ENCODE results near the gene GCNT2.
"Not testable (repeated sequence)": the region's sequence is repeated elsewhere in the genome, so short reads cannot be mapped to it uniquely, and the experiment has no call there.

GCNT2 gene

GRCh38 chr6:10615675-10616074 lies 94.5 kb downstream of the GCNT2 start:
- H3K4me3 ChIP-seq (ENCODE audit: low read depth, low read length, poor library complexity, severe bottlenecking) = no peak overlapping the region
- no peak overlapping the region for H3K4me2 ChIP-seq (ENCODE audit: low read length)
- no peak overlapping the region for H3K27ac ChIP-seq (ENCODE audit: low read depth, low read length, poor library complexity, severe bottlenecking)
- H3K27me3 ChIP-seq (ENCODE audit: insufficient read depth, low read length) = no peaks in the 10 kb centered on the region
- no peaks in the 10 kb centered on the region for H4K20me1 ChIP-seq (ENCODE audit: insufficient read depth, low read length)
- no peak overlapping the region for H3K9ac ChIP-seq (ENCODE audit: low read length)
- H2AFZ ChIP-seq (ENCODE audit: low read length) = no peak overlapping the region
- H3F3A ChIP-seq (ENCODE audit: insufficient read depth, low read length) = no peaks in the 10 kb centered on the region
- H3K9me3 ChIP-seq (ENCODE audit: low read length) = no peaks in the 10 kb centered on the region
- H3K36me3 ChIP-seq (ENCODE audit: insufficient read depth, low read length) = peaks cover 10% of the 10 kb centered on the region
- no peaks in the 10 kb centered on the region for H3K9me2 ChIP-seq (ENCODE audit: low read depth, low read length)
- no peaks in the 10 kb centered on the region for H3K79me2 ChIP-seq (ENCODE audit: insufficient read depth, low read length)
- H3K4me1 ChIP-seq (ENCODE audit: insufficient read depth, low read length, severe bottlenecking) = no peaks in the 10 kb centered on the region
- TF ChIP-seq, protein P1, sequence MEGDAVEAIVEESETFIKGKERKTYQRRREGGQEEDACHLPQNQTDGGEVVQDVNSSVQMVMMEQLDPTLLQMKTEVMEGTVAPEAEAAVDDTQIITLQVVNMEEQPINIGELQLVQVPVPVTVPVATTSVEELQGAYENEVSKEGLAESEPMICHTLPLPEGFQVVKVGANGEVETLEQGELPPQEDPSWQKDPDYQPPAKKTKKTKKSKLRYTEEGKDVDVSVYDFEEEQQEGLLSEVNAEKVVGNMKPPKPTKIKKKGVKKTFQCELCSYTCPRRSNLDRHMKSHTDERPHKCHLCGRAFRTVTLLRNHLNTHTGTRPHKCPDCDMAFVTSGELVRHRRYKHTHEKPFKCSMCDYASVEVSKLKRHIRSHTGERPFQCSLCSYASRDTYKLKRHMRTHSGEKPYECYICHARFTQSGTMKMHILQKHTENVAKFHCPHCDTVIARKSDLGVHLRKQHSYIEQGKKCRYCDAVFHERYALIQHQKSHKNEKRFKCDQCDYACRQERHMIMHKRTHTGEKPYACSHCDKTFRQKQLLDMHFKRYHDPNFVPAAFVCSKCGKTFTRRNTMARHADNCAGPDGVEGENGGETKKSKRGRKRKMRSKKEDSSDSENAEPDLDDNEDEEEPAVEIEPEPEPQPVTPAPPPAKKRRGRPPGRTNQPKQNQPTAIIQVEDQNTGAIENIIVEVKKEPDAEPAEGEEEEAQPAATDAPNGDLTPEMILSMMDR (IDR thresholded peaks at IDR 0.05; ENCODE audit: low read length) = no peak
- no peak for TF ChIP-seq EZH2 (IDR thresholded peaks at IDR 0.05; ENCODE audit: borderline replicate concordance, low read length)

DNA sequence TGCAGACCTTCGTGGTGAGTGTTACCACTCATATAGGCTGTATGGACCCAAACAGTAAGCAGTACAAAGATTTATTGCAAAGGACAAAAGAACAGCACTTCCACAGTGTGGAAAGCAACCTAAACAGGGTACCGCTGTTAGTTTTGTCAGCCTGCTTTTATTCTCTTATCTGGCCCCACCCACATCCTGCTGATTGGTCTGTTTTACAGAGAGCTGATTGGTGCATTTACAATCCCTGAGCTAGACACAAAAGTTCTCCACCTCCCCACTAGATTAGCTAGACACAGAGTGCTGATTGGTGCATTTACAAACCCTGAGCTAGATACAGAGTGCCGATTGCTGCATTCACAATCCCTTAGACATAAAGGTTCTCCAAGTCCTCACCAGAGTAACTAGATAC lies 95.1 kb downstream of the GCNT2 start:
- H3K4me1 ChIP-seq (ENCODE audit: insufficient read depth, low read length, severe bottlenecking); H3K79me2 ChIP-seq (ENCODE audit: insufficient read depth, low read length); H3F3A ChIP-seq (ENCODE audit: insufficient read depth, low read length); H3K9ac ChIP-seq (ENCODE audit: low read length); H3K4me2 ChIP-seq (ENCODE audit: low read length); H2AFZ ChIP-seq (ENCODE audit: low read length); H3K9me2 ChIP-seq (ENCODE audit: low read depth, low read length); H3K27me3 ChIP-seq (ENCODE audit: insufficient read depth, low read length); H3K9me3 ChIP-seq (ENCODE audit: low read length); H3K27ac ChIP-seq (ENCODE audit: low read depth, low read length, poor library complexity, severe bottlenecking); H4K20me1 ChIP-seq (ENCODE audit: insufficient read depth, low read length); H3K4me3 ChIP-seq (ENCODE audit: low read depth, low read length, poor library complexity, severe bottlenecking): not testable (repeated sequence)
- H3K36me3 ChIP-seq (ENCODE audit: insufficient read depth, low read length) = peaks cover 16% of the 10 kb centered on the region

- Histone ChIP-seq H2AFZ (ENCODE audit: low read length) (no peak overlapping the region), H3K4me1 (ENCODE audit: insufficient read depth, low read length, severe bottlenecking) (no peaks in the 10 kb centered on the region), H3K9ac (ENCODE audit: low read length) (no peak overlapping the region), H3K9me3 (ENCODE audit: low read length) (no peaks in the 10 kb centered on the region), H3K4me2 (ENCODE audit: low read length) (no peak overlapping the region), H3F3A (ENCODE audit: insufficient read depth, low read length) (no peaks in the 10 kb centered on the region), H3K36me3 (ENCODE audit: insufficient read depth, low read length) (peaks cover 25% of the 10 kb centered on the region), H3K79me2 (ENCODE audit: insufficient read depth, low read length) (no peaks in the 10 kb centered on the region), H4K20me1 (ENCODE audit: insufficient read depth, low read length) (no peaks in the 10 kb centered on the region), H3K27me3 (ENCODE audit: insufficient read depth, low read length) (no peaks in the 10 kb centered on the region), H3K27ac (ENCODE audit: low read depth, low read length, poor library complexity, severe bottlenecking) (no peak overlapping the region), H3K4me3 (ENCODE audit: low read depth, low read length, poor library complexity, severe bottlenecking) (no peak overlapping the region), H3K9me2 (ENCODE audit: low read depth, low read length) (no peaks in the 10 kb centered on the region)
- TF ChIP-seq EZH2 (IDR thresholded peaks at IDR 0.05; ENCODE audit: borderline replicate concordance, low read length) = no peak
- TF ChIP-seq, protein P1 (IDR thresholded peaks at IDR 0.05; ENCODE audit: low read length) = no peak
Measured at GRCh38 chr6:10617008-10617696, 96.0 kb downstream of the GCNT2 start.

GRCh38 chr6:10618409-10618808 lies 97.3 kb downstream of the GCNT2 start:
- H3F3A ChIP-seq (ENCODE audit: insufficient read depth, low read length) = no peaks in the 10 kb centered on the region
- no peaks in the 10 kb centered on the region for H3K27me3 ChIP-seq (ENCODE audit: insufficient read depth, low read length)
- H3K4me2 ChIP-seq (ENCODE audit: low read length) = no peak overlapping the region
- H3K36me3 ChIP-seq (ENCODE audit: insufficient read depth, low read length) = peaks cover 38% of the 10 kb centered on the region
- TF ChIP-seq, protein P1 (IDR thresholded peaks at IDR 0.05; ENCODE audit: low read length) = no peak
- no peak for TF ChIP-seq EZH2 (IDR thresholded peaks at IDR 0.05; ENCODE audit: borderline replicate concordance, low read length)
- no peak overlapping the region for H2AFZ ChIP-seq (ENCODE audit: low read length)
- H3K27ac ChIP-seq (ENCODE audit: low read depth, low read length, poor library complexity, severe bottlenecking) = no peak overlapping the region
- H4K20me1 ChIP-seq (ENCODE audit: insufficient read depth, low read length) = no peaks in the 10 kb centered on the region
- no peaks in the 10 kb centered on the region for H3K4me1 ChIP-seq (ENCODE audit: insufficient read depth, low read length, severe bottlenecking)
- H3K9me2 ChIP-seq (ENCODE audit: low read depth, low read length) = no peaks in the 10 kb centered on the region
- H3K9ac ChIP-seq (ENCODE audit: low read length) = no peak overlapping the region
- H3K9me3 ChIP-seq (ENCODE audit: low read length) = no peaks in the 10 kb centered on the region
- no peaks in the 10 kb centered on the region for H3K79me2 ChIP-seq (ENCODE audit: insufficient read depth, low read length)
- H3K4me3 ChIP-seq (ENCODE audit: low read depth, low read length, poor library complexity, severe bottlenecking) = no peak overlapping the region
